Prostate gland (tissue), 2 donors: ENCODE measurements around the gene LRRC34. TPM values are rescaled to one million over a fixed set of nuclear protein-coding genes. Genes with fewer than 3 reads are reported as not detected.

ENCODE experiments used
- DNase-seq: peaks from one replicate; pipeline ENCODE4 v3.0.0-alpha.2; 2019; ENCODE audit warnings: low spot score
- H3K27ac ChIP-seq, 2 donors: fragments of 200-600 bp; sonication (generic); 2 replicates each; pipeline ENCODE4 v1.5.1; 2017 to 2019
- H3K27me3 ChIP-seq: fragments of 200-600 bp; sonication (generic); replicated peaks from 2 replicates; pipeline ENCODE4 v1.5.1; 2019; ENCODE audit not compliant: insufficient read depth
- H3K36me3 ChIP-seq, 2 donors: fragments of 200-600 bp; sonication (generic); 1 replicate in 1 of 2; 2 replicates in 1 of 2; pipeline versions ENCODE4 v1.5.1 to v1.8.1; 2017 to 2019
- H3K4me1 ChIP-seq: fragments of 200-600 bp; sonication (generic); replicated peaks from 2 replicates; pipeline ENCODE4 v1.5.1; 2019
- H3K4me3 ChIP-seq, 2 donors: fragments of 200-600 bp; sonication (generic); 2 replicates each; pipeline ENCODE4 v1.5.1; 2017 to 2019
- H3K9me3 ChIP-seq: fragments of 200-600 bp; sonication (generic); 2 replicates; pipeline ENCODE4 v1.5.1; 2017
- POLR2A ChIP-seq: fragments of 450-650 bp; IDR thresholded peaks from one replicate; pipeline ENCODE4 v1.6.1; 2016; ENCODE audit warnings: antibody characterized with exemption, mild to moderate bottlenecking
- POLR2AphosphoS5 ChIP-seq: sonication (generic); formaldehyde crosslinking; IDR thresholded peaks from one replicate; pipeline ENCODE4 v1.6.1; 2017; ENCODE audit warnings: antibody characterized with exemption
- WGBS: methylation state at CpG from one replicate; pipeline ENCODE4 v1.1.5; 2018; 5-methylcytosine and 5-hydroxymethylcytosine counted together
- intact Hi-C: fragments of 100-400 bp; cut with DNase I; formaldehyde crosslinking; loops from one replicate; pipeline ENCODE4 v1.14.2; 2022
- total RNA-seq, 2 donors: library from RNA; depleted of rRNA; stranded (reverse); fragments of >200 nt; gene quantifications; one replicate each; pipeline ENCODE4 v1.1.0, GENCODE V29; 2016
- TF ChIP-seq, protein P1 (sequence below), 4 experiments: fragments of 200-600 bp in 2 of 4; fragments of 450-650 bp in 2 of 4; sonication (generic) in 2 of 4; IDR thresholded peaks; 1 replicate in 3 of 4; 2 replicates in 1 of 4; pipeline ENCODE4 v1.5.1; 2016 to 2019; ENCODE audit warnings: antibody characterized with exemption in 4 of 4, mild to moderate bottlenecking in 2 of 4, moderate library complexity in 2 of 4

LRRC34 gene
- total RNA-seq, 2 donors from 2014 or later = 2.8 to 5.4 TPM

DNA sequence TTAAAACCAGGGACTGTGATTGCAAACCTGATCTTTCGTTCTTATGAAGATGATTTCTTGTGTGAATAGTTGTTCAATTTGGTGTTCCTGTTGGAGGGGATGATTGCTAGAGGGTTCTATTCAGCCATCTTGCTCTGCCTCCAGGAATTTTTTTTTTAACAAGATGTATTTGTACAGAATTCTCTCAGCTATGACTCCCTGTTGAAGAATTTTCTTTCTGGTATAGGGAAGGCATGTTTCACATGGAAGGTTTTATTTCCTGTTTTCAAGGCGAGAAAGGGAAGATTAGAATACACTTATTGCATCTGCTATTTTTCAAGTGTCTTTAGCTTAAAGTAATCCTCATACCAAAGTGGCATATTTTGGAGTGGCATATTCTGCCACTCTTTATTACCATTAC lies 5.6 kb upstream of the LRRC34 start:
- 89% methylated on average over 2 of the region's 2 CpGs for WGBS
- Histone ChIP-seq H3K27ac (no peak overlapping the region), H3K4me1 (no peaks in the 10 kb centered on the region), H3K36me3 (no peaks in the 10 kb centered on the region), H3K9me3 (no peaks in the 10 kb centered on the region), H3K4me3 (no peak overlapping the region), H3K27me3 (no peaks in the 10 kb centered on the region)
- intact Hi-C loops = no loop called here
- DNase-seq = no peak
- no peak for TF ChIP-seq POLR2AphosphoS5
- no peak for TF ChIP-seq POLR2A
- TF ChIP-seq, protein P1, sequence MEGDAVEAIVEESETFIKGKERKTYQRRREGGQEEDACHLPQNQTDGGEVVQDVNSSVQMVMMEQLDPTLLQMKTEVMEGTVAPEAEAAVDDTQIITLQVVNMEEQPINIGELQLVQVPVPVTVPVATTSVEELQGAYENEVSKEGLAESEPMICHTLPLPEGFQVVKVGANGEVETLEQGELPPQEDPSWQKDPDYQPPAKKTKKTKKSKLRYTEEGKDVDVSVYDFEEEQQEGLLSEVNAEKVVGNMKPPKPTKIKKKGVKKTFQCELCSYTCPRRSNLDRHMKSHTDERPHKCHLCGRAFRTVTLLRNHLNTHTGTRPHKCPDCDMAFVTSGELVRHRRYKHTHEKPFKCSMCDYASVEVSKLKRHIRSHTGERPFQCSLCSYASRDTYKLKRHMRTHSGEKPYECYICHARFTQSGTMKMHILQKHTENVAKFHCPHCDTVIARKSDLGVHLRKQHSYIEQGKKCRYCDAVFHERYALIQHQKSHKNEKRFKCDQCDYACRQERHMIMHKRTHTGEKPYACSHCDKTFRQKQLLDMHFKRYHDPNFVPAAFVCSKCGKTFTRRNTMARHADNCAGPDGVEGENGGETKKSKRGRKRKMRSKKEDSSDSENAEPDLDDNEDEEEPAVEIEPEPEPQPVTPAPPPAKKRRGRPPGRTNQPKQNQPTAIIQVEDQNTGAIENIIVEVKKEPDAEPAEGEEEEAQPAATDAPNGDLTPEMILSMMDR (IDR thresholded peaks at IDR 0.05) = no peak

DNA sequence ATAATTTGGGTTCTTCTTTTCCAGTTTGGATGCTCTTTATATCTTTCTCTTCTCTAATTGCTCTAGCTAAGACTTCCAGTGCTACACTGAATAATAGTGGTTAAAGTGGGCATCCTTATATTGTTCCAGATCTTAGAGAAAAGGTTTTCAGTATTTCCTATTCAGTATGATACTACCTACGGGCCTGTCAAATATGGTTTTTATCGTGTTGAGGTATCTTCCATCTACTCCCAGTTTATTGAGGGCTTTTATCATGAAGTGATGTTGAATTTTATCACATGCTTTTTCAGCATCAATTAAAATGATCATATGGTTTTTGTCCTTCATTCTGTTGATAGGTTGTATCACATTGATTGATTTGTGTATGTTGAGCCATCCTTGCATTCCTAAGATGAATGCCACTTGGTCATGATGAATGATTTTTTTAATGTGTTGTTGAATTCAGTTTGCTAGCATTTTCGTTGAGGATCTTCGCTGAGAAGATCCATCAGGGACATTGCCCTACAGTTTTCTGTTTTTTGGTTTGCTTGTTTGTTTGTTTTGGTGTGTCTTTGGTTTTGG lies 3.0 kb upstream of the LRRC34 start:
- no peak for DNase-seq
- H3K27ac ChIP-seq = no peak overlapping the region
- H3K36me3 ChIP-seq = no peaks in the 10 kb centered on the region
- TF ChIP-seq POLR2AphosphoS5 = no peak
- intact Hi-C loops = no loop called here
- WGBS = 94% methylated on average over 4 of the region's 4 CpGs
- H3K4me1 ChIP-seq = no peaks in the 10 kb centered on the region
- H3K9me3 ChIP-seq = no peaks in the 10 kb centered on the region
- H3K27me3 ChIP-seq = no peaks in the 10 kb centered on the region
- H3K4me3 ChIP-seq = no peak overlapping the region

DNA sequence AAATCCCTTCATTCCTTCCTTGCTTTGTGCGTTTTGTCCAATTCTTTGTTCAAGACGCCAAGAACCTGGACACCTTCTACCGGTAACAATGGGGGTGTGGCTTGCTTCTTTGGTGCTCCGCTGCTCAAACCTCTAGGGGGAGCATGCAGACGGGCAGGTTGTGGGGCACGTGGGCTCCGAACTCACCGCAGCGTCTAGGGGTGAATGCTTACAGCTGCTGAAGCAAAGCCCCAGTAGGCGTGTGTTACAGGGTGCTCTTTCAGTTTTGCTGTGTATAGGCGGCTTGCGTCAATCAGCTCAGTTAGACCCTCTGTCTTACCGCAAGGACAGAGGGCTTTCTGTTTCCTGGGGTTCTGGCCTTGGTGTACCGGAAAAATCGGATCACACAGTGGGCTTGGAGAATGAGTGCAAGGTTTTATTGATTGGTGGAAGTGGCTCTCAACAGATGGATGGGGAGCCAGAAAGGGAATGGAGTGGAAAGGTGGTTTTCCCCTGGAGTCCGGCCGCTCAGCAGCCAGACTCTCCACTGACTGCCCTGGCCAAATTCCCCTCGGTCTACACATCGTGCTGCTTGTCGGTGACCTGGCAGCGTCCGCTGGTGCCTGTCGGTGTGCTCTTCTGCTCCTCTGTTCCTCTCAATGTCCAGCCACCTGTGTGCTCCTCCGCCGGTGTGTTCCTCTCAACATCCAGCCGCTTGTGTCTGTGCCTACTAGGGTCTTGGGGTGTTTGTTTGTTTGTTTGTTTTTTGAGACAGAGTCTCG lies 1.2 kb upstream of the LRRC34 start:
- no peak for DNase-seq
- no peaks in the 10 kb centered on the region for H3K4me1 ChIP-seq
- WGBS = 71% methylated on average over 27 of the region's 27 CpGs
- H3K27ac ChIP-seq = no peak overlapping the region
- no peaks in the 10 kb centered on the region for H3K27me3 ChIP-seq
- intact Hi-C loops = no loop called here
- H3K36me3 ChIP-seq = no peaks in the 10 kb centered on the region
- no peaks in the 10 kb centered on the region for H3K9me3 ChIP-seq
- TF ChIP-seq POLR2AphosphoS5 (no peak), POLR2A (no peak)
- TF ChIP-seq, protein P1 (IDR thresholded peaks at IDR 0.05) = no peak
- H3K4me3 ChIP-seq = peak overlapping the region in 1 of 2 donors; percentile 9

DNA sequence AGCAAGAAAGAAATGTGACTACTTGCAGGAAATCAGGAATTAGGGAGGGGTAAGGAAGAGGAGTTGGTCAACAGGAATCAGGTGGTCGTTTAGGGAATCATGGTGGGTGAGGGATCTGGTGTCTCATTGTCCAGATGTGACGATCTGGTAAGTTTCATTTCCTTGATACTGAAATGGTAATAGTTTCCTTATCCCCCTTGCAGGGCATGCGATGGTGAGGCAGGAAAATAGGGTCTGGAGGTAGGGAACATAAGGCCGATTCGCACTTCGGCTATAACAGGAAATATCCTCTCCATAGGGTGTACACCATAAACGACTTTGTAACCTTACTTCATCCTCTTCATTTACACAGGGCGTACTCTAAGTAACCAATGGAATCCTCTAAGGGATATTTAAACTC lies 574 bp upstream of the LRRC34 start:
- H3K27me3 ChIP-seq = no peaks in the 10 kb centered on the region
- intact Hi-C loops = no loop called here
- H3K9me3 ChIP-seq = no peaks in the 10 kb centered on the region
- H3K4me1 ChIP-seq = no peaks in the 10 kb centered on the region
- H3K4me3 ChIP-seq = peak overlapping the region; percentile 9 to 47
- H3K27ac ChIP-seq = no peak overlapping the region
- H3K36me3 ChIP-seq = no peaks in the 10 kb centered on the region
- TF ChIP-seq, protein P1 (IDR thresholded peaks at IDR 0.05) = no peak
- no peak for TF ChIP-seq POLR2AphosphoS5
- no peak for TF ChIP-seq POLR2A
- no peak for DNase-seq
- WGBS = 74% methylated on average over 8 of the region's 8 CpGs

DNA sequence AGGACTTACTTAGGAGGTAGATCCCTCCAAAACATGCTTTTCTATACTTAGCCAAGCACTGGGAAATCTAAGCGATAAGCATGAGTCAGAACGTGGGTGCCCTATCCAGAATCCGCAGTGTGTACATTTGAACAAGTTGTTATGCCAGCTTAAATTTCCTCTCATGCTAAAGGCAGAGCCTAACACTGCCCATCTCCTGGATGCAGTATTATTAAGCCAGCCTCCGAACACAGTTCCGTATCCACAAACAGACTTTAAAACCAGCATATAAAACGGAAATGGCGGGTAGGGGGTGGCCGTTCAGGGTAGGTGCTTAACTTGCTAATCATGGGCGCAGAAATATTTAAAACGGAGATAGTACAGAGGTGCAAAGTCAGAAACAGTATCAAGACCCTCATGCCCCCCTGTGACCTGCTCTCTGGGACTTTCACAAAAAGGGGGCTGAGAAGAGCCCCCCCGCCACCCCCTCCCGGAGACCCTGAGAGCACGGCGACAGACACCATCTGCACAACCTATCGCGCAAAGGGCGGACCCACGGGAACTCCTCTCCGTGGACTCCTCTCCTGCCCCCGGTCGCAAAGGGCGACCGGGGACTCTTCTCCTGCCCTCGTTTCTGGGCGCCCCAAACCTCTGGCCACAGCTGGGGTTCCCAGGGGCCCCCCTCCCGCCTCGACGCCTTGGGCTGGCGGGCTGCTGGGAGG lies 923 bp downstream of the LRRC34 start:
- DNase-seq = no peak
- no peaks in the 10 kb centered on the region for H3K4me1 ChIP-seq
- H3K27me3 ChIP-seq = no peaks in the 10 kb centered on the region
- TF ChIP-seq POLR2A (peak; percentile 5), POLR2AphosphoS5 (no peak)
- TF ChIP-seq, protein P1 (IDR thresholded peaks at IDR 0.05) = no peak
- H3K4me3 ChIP-seq = peak overlapping the region; percentile 47 to 48
- 2% methylated on average over 29 of the region's 29 CpGs for WGBS
- peak overlapping the region; percentile 64 to 65 for H3K27ac ChIP-seq
- no peaks in the 10 kb centered on the region for H3K9me3 ChIP-seq
- intact Hi-C loops = no loop called here
- H3K36me3 ChIP-seq = no peaks in the 10 kb centered on the region
